NT2/D1 (cell line): ENCODE results near the gene ZFP69B.

ENCODE experiments used
- DNase-seq: peaks from one replicate; pipeline ENCODE4 v3.0.0-alpha.2; 2011; ENCODE audit warnings: low read depth, low spot score
- H3K27me3 ChIP-seq: 2 replicates; pipeline ENCODE4 v1.6.0; 2011; ENCODE audit warnings: mild to moderate bottlenecking; ENCODE audit not compliant: insufficient read length, insufficient read depth
- H3K36me3 ChIP-seq: 2 replicates; pipeline ENCODE4 v1.6.1; 2011; ENCODE audit warnings: mild to moderate bottlenecking, low read length, mixed read lengths; ENCODE audit not compliant: insufficient read depth, insufficient read length
- H3K4me1 ChIP-seq: 2 replicates; pipeline ENCODE4 v1.5.1; 2011; ENCODE audit not compliant: insufficient read depth, insufficient read length
- H3K4me3 ChIP-seq: 2 replicates; pipeline ENCODE4 v1.5.1; 2011; ENCODE audit warnings: low read depth; ENCODE audit not compliant: insufficient read length
- H3K9ac ChIP-seq: 2 replicates; pipeline ENCODE4 v1.6.0; 2011; ENCODE audit warnings: low read depth; ENCODE audit not compliant: insufficient read length
- H3K9me3 ChIP-seq: 2 replicates; pipeline ENCODE4 v1.5.1; 2011; ENCODE audit warnings: mild to moderate bottlenecking, low read length; ENCODE audit not compliant: insufficient read depth
- SUZ12 ChIP-seq: IDR thresholded peaks from 2 replicates; pipeline ENCODE4 v1.6.1; 2011; ENCODE audit not compliant: insufficient read length, insufficient read depth; ENCODE audit errors: extremely low read depth
- YY1 ChIP-seq: IDR thresholded peaks from 2 replicates; pipeline ENCODE4 v1.6.1; 2011; ENCODE audit not compliant: insufficient read length, insufficient read depth
- ZNF274 ChIP-seq: IDR thresholded peaks from 2 replicates; pipeline ENCODE4 v1.6.1; 2011; ENCODE audit warnings: mild to moderate bottlenecking, low read depth, low read length

The ZFP69B gene

GRCh38 chr1:40411294-40411693 is 39.0 kb upstream of the ZFP69B start:
- Histone ChIP-seq H3K4me3 (no peak overlapping the region), H3K9me3 (no peaks in the 10 kb centered on the region), H3K9ac (no peak overlapping the region), H3K4me1 (peaks cover 2% of the 10 kb centered on the region), H3K36me3 (peaks cover 12% of the 10 kb centered on the region), H3K27me3 (no peaks in the 10 kb centered on the region)
- no peak for DNase-seq
- no peak for TF ChIP-seq SUZ12
- TF ChIP-seq ZNF274 = no peak
- TF ChIP-seq YY1 = no peak

DNA sequence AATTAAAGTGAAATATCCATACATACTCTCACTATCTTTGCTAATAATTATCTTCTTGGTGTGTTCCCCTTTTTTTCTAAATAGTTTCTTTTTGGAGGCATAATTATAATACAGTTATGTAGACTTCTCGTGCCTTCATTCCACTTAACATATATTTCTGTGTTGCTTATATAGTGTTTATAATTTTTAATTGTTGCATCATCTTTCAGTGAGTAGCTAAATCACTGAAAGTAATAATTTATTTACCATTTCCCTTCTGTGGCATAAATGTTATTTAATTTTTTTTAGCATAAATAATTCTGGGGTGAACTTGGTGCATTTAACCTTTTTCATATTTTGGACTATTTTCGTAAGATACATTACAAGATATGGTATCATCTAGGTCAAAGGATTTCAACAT is 38.4 kb upstream of the ZFP69B start:
- Histone ChIP-seq H3K27me3 (no peaks in the 10 kb centered on the region), H3K36me3 (peaks cover 17% of the 10 kb centered on the region), H3K4me1 (peaks cover 2% of the 10 kb centered on the region), H3K4me3 (no peak overlapping the region), H3K9me3 (no peaks in the 10 kb centered on the region), H3K9ac (no peak overlapping the region)
- DNase-seq = no peak
- no peak for TF ChIP-seq YY1
- no peak for TF ChIP-seq SUZ12
- no peak for TF ChIP-seq ZNF274

- H3K9ac ChIP-seq = no peak overlapping the region
- no peaks in the 10 kb centered on the region for H3K9me3 ChIP-seq
- peaks cover 23% of the 10 kb centered on the region for H3K36me3 ChIP-seq
- H3K4me1 ChIP-seq = peaks cover 2% of the 10 kb centered on the region
- no peaks in the 10 kb centered on the region for H3K27me3 ChIP-seq
- TF ChIP-seq YY1 = no peak
- TF ChIP-seq ZNF274 = no peak
- no peak for TF ChIP-seq SUZ12
- no peak for DNase-seq
- H3K4me3 ChIP-seq = no peak overlapping the region
Measured at GRCh38 chr1:40413527-40414252, 36.6 kb upstream of the ZFP69B start.

- Histone ChIP-seq H3K36me3 (peaks cover 22% of the 10 kb centered on the region), H3K27me3 (no peaks in the 10 kb centered on the region), H3K9ac (no peak overlapping the region), H3K4me1 (peaks cover under 1% of the 10 kb centered on the region), H3K4me3 (no peak overlapping the region), H3K9me3 (no peaks in the 10 kb centered on the region)
- no peak for TF ChIP-seq YY1
- no peak for TF ChIP-seq ZNF274
- TF ChIP-seq SUZ12 = no peak
- DNase-seq = no peak
Measured at GRCh38 chr1:40414331-40414730, 35.9 kb upstream of the ZFP69B start.

GRCh38 chr1:40416709-40417108 is 33.6 kb upstream of the ZFP69B start:
- no peak overlapping the region for H3K4me3 ChIP-seq
- no peaks in the 10 kb centered on the region for H3K27me3 ChIP-seq
- DNase-seq = no peak
- no peaks in the 10 kb centered on the region for H3K4me1 ChIP-seq
- H3K9me3 ChIP-seq = no peaks in the 10 kb centered on the region
- H3K36me3 ChIP-seq = peaks cover 22% of the 10 kb centered on the region
- H3K9ac ChIP-seq = no peak overlapping the region
- no peak for TF ChIP-seq YY1
- no peak for TF ChIP-seq SUZ12

DNA sequence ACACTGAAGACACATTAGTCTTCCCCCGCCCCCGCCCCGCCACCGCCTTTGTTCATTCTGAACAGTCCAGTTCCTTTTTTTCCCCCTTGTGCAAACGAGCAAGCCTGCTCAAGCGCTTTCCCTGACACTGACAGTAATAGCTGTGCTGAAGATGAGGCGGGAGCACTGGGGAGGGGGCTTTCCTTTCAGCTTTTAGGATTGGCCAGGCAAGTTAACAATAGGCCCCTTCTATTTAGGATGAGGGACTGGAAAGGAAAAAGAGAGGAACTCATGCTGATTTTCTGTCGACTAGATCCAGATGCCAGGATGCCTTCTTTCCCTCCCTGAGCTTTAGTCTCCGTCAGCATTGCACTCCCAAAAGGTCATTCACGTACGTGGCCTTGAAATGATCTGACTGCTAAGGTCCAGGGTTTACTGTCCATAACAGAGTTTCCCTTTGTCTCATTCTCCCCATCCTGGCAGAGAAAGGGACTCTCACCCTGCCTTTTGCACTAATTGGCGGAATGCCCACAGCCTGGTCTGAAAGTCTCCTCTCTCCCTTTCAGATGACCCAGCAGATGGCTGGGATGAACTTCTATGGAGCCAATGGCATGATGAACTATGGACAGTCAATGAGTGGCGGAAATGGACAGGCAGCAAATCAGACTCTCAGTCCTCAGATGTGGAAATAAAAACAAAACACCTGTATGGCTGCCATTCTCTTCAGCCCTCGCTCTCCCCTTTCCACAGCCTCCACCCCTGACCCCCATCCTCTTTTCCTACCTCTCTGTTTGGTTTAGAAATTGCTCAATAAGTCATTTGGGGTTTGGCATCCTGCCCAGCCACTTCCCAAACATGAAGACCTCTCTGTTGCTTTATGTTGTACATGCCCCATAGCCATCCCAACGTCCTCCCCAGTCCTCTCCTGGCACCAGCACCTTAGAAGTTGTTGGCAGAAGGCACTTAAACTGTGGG is 28.6 kb upstream of the ZFP69B start:
- DNase-seq = no peak
- no peaks in the 10 kb centered on the region for H3K27me3 ChIP-seq
- no peaks in the 10 kb centered on the region for H3K4me1 ChIP-seq
- H3K9ac ChIP-seq = no peak overlapping the region
- H3K36me3 ChIP-seq = peaks cover 10% of the 10 kb centered on the region
- no peak overlapping the region for H3K4me3 ChIP-seq
- no peak for TF ChIP-seq SUZ12
- no peak for TF ChIP-seq YY1
- TF ChIP-seq ZNF274 = no peak
- H3K9me3 ChIP-seq = no peaks in the 10 kb centered on the region

DNA sequence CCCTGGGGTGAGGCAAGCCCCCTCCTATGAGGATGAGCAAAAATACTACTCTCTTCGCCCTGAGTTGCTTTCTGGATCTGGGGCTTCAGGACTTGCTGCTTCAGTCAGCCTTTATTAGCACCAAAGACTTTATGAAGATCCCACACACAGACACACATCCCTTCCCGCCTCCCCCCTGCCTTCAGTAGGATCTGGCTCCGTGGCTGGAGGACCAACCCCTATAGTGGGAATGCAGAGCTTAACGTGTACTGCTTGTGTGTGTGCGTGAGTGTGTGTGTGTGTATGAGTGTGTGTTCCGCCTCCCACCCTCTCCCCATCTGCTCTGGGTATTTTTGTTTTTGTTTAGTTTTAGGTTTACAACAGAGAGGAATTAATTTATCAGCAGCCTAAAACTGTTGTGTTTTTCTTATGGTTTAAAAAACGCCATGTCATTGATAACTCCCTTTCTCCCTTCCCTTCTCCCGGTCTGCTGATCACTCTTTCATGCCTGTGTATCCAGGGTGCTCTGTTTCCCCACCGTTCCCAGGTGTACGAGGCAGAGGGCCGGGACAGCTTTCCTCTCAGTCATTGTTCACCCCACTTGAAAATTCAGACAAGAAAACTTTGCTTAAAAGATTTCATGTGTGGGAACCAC is 27.5 kb upstream of the ZFP69B start:
- Histone ChIP-seq H3K36me3 (no peaks in the 10 kb centered on the region), H3K4me1 (no peaks in the 10 kb centered on the region), H3K27me3 (no peaks in the 10 kb centered on the region), H3K9me3 (no peaks in the 10 kb centered on the region), H3K9ac (no peak overlapping the region), H3K4me3 (no peak overlapping the region)
- no peak for DNase-seq
- TF ChIP-seq YY1 (no peak), SUZ12 (no peak), ZNF274 (no peak)
